Measurements from ENCODE around the gene FXYD6. TPM values are rescaled to one million over a fixed set of nuclear protein-coding genes. Genes with fewer than 3 reads are reported as not detected.
"Not testable (repeated sequence)": the region's sequence is repeated elsewhere in the genome, so short reads cannot be mapped to it uniquely, and the experiment has no call there.

FXYD6 gene
- polyA plus RNA-seq, 1 of the 3 experiments (the other 2 are of a cell fraction): 1.4 TPM

DNA sequence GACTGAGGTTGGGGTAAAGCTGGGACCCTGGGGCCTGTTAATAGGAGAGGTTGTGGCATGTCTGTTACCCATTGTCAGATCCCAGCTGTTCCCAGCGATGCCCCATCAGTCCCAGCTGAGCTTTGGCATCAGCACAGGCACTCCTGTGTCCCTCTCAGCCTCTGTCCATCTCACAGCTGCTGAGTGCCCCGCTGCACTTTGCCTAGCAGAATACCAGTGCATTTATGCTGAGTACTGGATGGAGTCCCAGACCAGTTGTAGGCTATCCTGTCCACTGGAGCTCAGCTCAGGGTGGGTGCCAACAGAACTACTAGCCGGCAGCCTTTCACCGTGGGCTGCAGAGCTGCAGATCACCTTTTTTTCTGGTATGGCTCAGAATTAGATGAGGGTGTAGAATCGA, 9.9 kb downstream of the FXYD6 start:
- peaks cover 0 to 44% of the 10 kb centered on the region in 2 experiments; a peak in 2 of 4 replicates for H3K4me1 ChIP-seq (ENCODE audit: control insufficient read depth in 1 of 2, insufficient read depth in 2 of 2, low read depth in 1 of 2, low read length in 1 of 2)
- no peak overlapping the region for H3K4me2 ChIP-seq
- peaks cover 5% of the 10 kb centered on the region; the same call in 1 of the 2 replicates for H3K27me3 ChIP-seq (ENCODE audit: insufficient read depth)
- no peaks in the 10 kb centered on the region for H3K36me3 ChIP-seq (replicated peaks in 1 of 2; ENCODE audit: control insufficient read depth in 1 of 2, insufficient read depth in 2 of 2, low read length in 1 of 2)
- no peaks in the 10 kb centered on the region for H3K9me3 ChIP-seq
- 38% methylated on average over 5 of the region's 5 CpGs for WGBS (ENCODE audit: low lambda C conversion rate)
- TF ChIP-seq GATA2 (CRISPR knock-in tag; IDR thresholded peaks at IDR 0.05) (no peak), RXRA (IDR thresholded peaks at IDR 0.05; ENCODE audit: borderline replicate concordance, low read depth) (no peak), NFIC (IDR thresholded peaks at IDR 0.05; ENCODE audit: borderline replicate concordance) (no peak), NRF1 (IDR thresholded peaks at IDR 0.05; ENCODE audit: low read depth, low read length) (no peak), GABPA (IDR thresholded peaks at IDR 0.05; ENCODE audit: low read depth) (no peak), RFX5 (IDR thresholded peaks at IDR 0.05; ENCODE audit: low read length) (no peak), SMC3 (IDR thresholded peaks at IDR 0.05; ENCODE audit: low read depth, low read length) (no peak), ELF1 (IDR thresholded peaks at IDR 0.05) (no peak), MXI1 (IDR thresholded peaks at IDR 0.05; ENCODE audit: low read depth, low read length) (no peak), TEAD4 (IDR thresholded peaks at IDR 0.05; ENCODE audit: borderline replicate concordance, insufficient read depth) (no peak), FOXJ3 (CRISPR knock-in tag; IDR thresholded peaks at IDR 0.05) (no peak), RAD21 (IDR thresholded peaks at IDR 0.05; ENCODE audit: low read length) (no peak), EZH2phosphoT487 (IDR thresholded peaks at IDR 0.05; ENCODE audit: borderline replicate concordance, low read depth) (no peak), CHD2 (IDR thresholded peaks at IDR 0.05; ENCODE audit: low read length, partially characterized antibody) (no peak), FOXM1 (IDR thresholded peaks at IDR 0.05; ENCODE audit: low read depth) (no peak)
- TF ChIP-seq, protein P1, sequence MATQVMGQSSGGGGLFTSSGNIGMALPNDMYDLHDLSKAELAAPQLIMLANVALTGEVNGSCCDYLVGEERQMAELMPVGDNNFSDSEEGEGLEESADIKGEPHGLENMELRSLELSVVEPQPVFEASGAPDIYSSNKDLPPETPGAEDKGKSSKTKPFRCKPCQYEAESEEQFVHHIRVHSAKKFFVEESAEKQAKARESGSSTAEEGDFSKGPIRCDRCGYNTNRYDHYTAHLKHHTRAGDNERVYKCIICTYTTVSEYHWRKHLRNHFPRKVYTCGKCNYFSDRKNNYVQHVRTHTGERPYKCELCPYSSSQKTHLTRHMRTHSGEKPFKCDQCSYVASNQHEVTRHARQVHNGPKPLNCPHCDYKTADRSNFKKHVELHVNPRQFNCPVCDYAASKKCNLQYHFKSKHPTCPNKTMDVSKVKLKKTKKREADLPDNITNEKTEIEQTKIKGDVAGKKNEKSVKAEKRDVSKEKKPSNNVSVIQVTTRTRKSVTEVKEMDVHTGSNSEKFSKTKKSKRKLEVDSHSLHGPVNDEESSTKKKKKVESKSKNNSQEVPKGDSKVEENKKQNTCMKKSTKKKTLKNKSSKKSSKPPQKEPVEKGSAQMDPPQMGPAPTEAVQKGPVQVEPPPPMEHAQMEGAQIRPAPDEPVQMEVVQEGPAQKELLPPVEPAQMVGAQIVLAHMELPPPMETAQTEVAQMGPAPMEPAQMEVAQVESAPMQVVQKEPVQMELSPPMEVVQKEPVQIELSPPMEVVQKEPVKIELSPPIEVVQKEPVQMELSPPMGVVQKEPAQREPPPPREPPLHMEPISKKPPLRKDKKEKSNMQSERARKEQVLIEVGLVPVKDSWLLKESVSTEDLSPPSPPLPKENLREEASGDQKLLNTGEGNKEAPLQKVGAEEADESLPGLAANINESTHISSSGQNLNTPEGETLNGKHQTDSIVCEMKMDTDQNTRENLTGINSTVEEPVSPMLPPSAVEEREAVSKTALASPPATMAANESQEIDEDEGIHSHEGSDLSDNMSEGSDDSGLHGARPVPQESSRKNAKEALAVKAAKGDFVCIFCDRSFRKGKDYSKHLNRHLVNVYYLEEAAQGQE (IDR thresholded peaks at IDR 0.05; ENCODE audit: low read depth, low read length): no peak
- TF ChIP-seq, protein P2, sequence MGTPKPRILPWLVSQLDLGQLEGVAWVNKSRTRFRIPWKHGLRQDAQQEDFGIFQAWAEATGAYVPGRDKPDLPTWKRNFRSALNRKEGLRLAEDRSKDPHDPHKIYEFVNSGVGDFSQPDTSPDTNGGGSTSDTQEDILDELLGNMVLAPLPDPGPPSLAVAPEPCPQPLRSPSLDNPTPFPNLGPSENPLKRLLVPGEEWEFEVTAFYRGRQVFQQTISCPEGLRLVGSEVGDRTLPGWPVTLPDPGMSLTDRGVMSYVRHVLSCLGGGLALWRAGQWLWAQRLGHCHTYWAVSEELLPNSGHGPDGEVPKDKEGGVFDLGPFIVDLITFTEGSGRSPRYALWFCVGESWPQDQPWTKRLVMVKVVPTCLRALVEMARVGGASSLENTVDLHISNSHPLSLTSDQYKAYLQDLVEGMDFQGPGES (IDR thresholded peaks at IDR 0.05; ENCODE audit: low read depth, low read length): no peak
- TF ChIP-seq, protein P3, sequence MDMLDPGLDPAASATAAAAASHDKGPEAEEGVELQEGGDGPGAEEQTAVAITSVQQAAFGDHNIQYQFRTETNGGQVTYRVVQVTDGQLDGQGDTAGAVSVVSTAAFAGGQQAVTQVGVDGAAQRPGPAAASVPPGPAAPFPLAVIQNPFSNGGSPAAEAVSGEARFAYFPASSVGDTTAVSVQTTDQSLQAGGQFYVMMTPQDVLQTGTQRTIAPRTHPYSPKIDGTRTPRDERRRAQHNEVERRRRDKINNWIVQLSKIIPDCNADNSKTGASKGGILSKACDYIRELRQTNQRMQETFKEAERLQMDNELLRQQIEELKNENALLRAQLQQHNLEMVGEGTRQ (IDR thresholded peaks at IDR 0.05; ENCODE audit: borderline replicate concordance, low read depth, low read length): no peak
- TF ChIP-seq, protein P4, sequence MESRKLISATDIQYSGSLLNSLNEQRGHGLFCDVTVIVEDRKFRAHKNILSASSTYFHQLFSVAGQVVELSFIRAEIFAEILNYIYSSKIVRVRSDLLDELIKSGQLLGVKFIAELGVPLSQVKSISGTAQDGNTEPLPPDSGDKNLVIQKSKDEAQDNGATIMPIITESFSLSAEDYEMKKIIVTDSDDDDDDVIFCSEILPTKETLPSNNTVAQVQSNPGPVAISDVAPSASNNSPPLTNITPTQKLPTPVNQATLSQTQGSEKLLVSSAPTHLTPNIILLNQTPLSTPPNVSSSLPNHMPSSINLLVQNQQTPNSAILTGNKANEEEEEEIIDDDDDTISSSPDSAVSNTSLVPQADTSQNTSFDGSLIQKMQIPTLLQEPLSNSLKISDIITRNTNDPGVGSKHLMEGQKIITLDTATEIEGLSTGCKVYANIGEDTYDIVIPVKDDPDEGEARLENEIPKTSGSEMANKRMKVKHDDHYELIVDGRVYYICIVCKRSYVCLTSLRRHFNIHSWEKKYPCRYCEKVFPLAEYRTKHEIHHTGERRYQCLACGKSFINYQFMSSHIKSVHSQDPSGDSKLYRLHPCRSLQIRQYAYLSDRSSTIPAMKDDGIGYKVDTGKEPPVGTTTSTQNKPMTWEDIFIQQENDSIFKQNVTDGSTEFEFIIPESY (IDR thresholded peaks at IDR 0.05; ENCODE audit: borderline replicate concordance, low read depth): no peak
- H3K9ac ChIP-seq: no peak overlapping the region
- H3F3A ChIP-seq (replicated peaks; ENCODE audit: insufficient read depth): no peaks in the 10 kb centered on the region
- no peak overlapping the region for H2AFZ ChIP-seq (ENCODE audit: low read depth)
- no peaks in the 10 kb centered on the region for H3K9me2 ChIP-seq
- H3K27ac ChIP-seq (ENCODE audit: low read depth in 2 of 2, low read length in 1 of 2): no peak overlapping the region
- H4K20me1 ChIP-seq (ENCODE audit: insufficient read depth): no peaks in the 10 kb centered on the region
- POLR2A ChIA-PET: no interaction called here
- no peaks in the 10 kb centered on the region for H3K79me2 ChIP-seq (ENCODE audit: insufficient read depth)
- no peak overlapping the region for H3K4me3 ChIP-seq (ENCODE audit: low read depth in 2 of 2, low read length in 1 of 2)
- CTCF ChIA-PET: interaction anchor here (0.6 to 5.5 kb wide), 3 partner anchors 12 to 80 kb away, joined by 3 to 33 read pairs (median 4); no protein-coding TSS in a partner anchor
- DNase-seq: no peak

DNA sequence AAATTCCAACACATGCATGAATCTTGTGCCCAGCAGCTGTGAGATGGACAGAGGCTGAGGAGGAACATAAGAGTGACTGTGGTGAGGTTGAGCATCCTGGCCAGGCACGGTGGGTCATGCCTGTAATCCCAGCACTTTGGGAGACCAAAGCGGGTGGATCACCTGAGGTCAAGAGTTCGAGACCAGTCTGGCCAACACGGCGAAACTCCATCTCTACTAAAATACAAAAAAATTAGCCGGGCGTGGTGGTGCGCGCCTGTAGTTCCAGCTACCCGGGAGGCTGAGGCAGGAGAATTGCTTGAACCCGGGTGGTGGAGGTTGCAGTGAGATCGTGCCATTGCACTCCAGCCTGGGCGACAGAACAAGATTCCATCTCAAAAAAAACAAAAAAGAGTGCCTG, 10.9 kb downstream of the FXYD6 start:
- H3K27ac ChIP-seq (ENCODE audit: low read depth in 2 of 2, low read length in 1 of 2); H3K4me3 ChIP-seq (ENCODE audit: low read depth in 2 of 2, low read length in 1 of 2); H3F3A ChIP-seq (replicated peaks; ENCODE audit: insufficient read depth); H4K20me1 ChIP-seq (ENCODE audit: insufficient read depth); H3K9ac ChIP-seq; H3K27me3 ChIP-seq (ENCODE audit: insufficient read depth); DNase-seq; H3K4me2 ChIP-seq; H3K9me3 ChIP-seq; POLR2A ChIA-PET; H2AFZ ChIP-seq (ENCODE audit: low read depth); H3K9me2 ChIP-seq; H3K36me3 ChIP-seq (replicated peaks in 1 of 2; ENCODE audit: control insufficient read depth in 1 of 2, insufficient read depth in 2 of 2, low read length in 1 of 2); H3K79me2 ChIP-seq (ENCODE audit: insufficient read depth): not testable (repeated sequence)
- H3K4me1 ChIP-seq (ENCODE audit: control insufficient read depth in 1 of 2, insufficient read depth in 2 of 2, low read depth in 1 of 2, low read length in 1 of 2): peaks cover 0 to 44% of the 10 kb centered on the region in 2 experiments; a peak in 2 of 4 replicates
- 62% methylated on average over 13 of the region's 13 CpGs for WGBS (ENCODE audit: low lambda C conversion rate)
- CTCF ChIA-PET: interaction anchor here (1.2 to 5.5 kb wide), 3 partner anchors 22 to 47 kb away, joined by 3 to 33 read pairs (median 3); no protein-coding TSS in a partner anchor
